HEK293T (cell line): ENCODE data around the gene DGKQ.

ENCODE experiments used
- ARNT ChIP-seq: fragments of 450-650 bp; IDR thresholded peaks from 2 replicates; pipeline ENCODE4 v1.6.1; 2017; ENCODE audit warnings: mild to moderate bottlenecking
- ELF4 ChIP-seq: fragments of 450-650 bp; IDR thresholded peaks from 2 replicates; pipeline ENCODE4 v1.6.1; 2017; ENCODE audit warnings: antibody characterized with exemption
- FOXA1 ChIP-seq: fragments of 450-650 bp; IDR thresholded peaks from 2 replicates; pipeline ENCODE4 v1.6.1; 2016; ENCODE audit warnings: mild to moderate bottlenecking
- FOXK2 ChIP-seq: fragments of 450-650 bp; IDR thresholded peaks from 2 replicates; pipeline ENCODE4 v1.6.1; 2016; ENCODE audit warnings: mild to moderate bottlenecking
- FOXM1 ChIP-seq: fragments of 450-650 bp; IDR thresholded peaks from 2 replicates; pipeline ENCODE4 v1.6.1; 2017; ENCODE audit warnings: mild to moderate bottlenecking, borderline replicate concordance
- NFRKB ChIP-seq: fragments of 450-650 bp; IDR thresholded peaks from 2 replicates; pipeline ENCODE4 v1.6.1; 2016; ENCODE audit warnings: mild to moderate bottlenecking, moderate library complexity
- SUZ12 ChIP-seq: fragments of 450-650 bp; IDR thresholded peaks from 2 replicates; pipeline ENCODE4 v1.6.1; 2016; ENCODE audit warnings: mild to moderate bottlenecking
- TF ChIP-seq, protein P1 (sequence below): fragments of 450-650 bp; IDR thresholded peaks from 2 replicates; pipeline ENCODE4 v1.6.1; 2016

DNA sequence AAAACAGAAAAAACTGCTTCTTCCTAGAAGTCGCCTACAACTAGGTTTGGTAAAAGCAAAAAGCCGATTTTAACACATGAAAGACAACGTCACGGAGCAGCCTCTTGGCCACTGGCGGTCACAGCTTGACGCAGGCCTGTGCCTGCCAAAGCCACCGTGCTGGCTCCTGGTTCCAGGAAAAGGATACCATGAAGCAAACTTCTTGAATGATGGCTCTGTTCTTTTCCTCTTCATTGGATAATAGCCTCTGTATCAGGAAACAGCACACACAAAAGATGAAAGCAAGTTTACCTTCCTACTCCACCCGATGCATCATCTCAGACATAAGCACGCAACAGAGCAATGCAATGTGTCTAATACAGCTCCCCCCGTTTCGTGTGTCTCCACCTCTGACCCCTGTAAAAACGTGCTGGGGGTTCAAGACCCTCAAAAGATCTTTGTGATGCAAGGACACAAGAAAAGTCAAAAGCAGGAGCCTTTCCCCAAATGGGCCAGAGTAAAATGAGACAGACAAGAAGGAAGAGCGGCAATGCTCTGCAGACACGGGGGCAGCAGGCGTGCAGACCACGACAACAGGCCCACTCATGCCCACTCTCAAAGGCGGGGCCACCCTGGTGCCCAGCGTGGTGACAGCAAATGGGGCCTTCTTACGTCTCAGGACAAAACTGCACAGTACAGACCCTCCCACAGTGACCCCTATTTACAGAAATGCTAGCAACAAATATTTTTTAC, 60.7 kb downstream of the DGKQ start:
- TF ChIP-seq, protein P1, sequence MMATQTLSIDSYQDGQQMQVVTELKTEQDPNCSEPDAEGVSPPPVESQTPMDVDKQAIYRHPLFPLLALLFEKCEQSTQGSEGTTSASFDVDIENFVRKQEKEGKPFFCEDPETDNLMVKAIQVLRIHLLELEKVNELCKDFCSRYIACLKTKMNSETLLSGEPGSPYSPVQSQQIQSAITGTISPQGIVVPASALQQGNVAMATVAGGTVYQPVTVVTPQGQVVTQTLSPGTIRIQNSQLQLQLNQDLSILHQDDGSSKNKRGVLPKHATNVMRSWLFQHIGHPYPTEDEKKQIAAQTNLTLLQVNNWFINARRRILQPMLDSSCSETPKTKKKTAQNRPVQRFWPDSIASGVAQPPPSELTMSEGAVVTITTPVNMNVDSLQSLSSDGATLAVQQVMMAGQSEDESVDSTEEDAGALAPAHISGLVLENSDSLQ: no peak
- TF ChIP-seq ELF4 (no peak), SUZ12 (no peak), NFRKB (no peak), FOXM1 (no peak), ARNT (no peak), FOXA1 (no peak), FOXK2 (no peak)
